ENCODE results near the gene TOE1.
A peak's percentile ranks its signal among the peaks of the same experiment; 100 is the strongest.
"Not testable (repeated sequence)": the region's sequence is repeated elsewhere in the genome, so short reads cannot be mapped to it uniquely, and the experiment has no call there.

The TOE1 gene

DNA sequence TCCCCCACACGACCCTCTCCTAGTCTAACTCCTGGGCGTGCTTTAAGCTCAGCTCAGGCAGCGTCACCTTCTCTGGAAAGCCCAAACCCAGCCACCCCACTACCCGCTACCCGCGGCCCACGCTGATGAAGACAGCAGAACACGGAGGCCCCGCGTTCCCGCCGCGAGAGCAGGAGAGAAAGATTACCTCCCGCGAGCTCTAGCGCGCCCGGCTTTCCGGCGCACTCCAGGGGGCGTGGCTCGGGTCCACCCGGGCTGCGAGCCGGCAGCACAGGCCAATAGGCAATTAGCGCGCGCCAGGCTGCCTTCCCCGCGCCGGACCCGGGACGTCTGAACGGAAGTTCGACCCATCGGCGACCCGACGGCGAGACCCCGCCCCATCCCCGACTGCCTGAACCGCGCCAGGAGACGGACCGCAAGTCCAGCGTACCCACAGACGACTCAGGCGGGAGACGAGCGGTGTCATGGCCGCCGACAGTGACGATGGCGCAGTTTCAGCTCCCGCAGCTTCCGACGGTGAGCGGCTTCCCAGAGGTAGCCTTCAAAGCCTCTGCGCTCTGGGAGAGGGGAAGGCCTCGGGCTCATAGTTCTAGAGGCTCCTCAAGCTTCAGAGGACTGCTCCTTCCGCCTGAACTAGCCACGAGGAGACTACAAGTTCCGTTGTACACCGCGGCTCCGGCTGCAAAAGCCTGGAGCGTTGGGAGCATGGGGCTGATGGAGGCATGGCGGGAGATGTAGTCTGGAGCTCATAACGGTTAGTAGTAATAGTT is at the start of gene TOE1, which contains the start of gene MUTYH:
Gene TOE1, plus strand, starts transcription at position 382 of the 770 bp plus-strand sequence. Its CDS starts 83 bp downstream, at position 465.
Gene MUTYH, minus strand, starts transcription at position 652 of the 770 bp plus-strand sequence. CDS start 5,935 bp downstream, outside the sequence.
- peak; percentile 87 for DNase-seq

- not testable (repeated sequence) for DNase-seq
These were observed 49.0 kb upstream of the TOE1 start for GRCh38 chr1:45291002-45291401.

- no peak for DNase-seq
These were observed 48.3 kb upstream of the TOE1 start for GRCh38 chr1:45291716-45292115.

DNA sequence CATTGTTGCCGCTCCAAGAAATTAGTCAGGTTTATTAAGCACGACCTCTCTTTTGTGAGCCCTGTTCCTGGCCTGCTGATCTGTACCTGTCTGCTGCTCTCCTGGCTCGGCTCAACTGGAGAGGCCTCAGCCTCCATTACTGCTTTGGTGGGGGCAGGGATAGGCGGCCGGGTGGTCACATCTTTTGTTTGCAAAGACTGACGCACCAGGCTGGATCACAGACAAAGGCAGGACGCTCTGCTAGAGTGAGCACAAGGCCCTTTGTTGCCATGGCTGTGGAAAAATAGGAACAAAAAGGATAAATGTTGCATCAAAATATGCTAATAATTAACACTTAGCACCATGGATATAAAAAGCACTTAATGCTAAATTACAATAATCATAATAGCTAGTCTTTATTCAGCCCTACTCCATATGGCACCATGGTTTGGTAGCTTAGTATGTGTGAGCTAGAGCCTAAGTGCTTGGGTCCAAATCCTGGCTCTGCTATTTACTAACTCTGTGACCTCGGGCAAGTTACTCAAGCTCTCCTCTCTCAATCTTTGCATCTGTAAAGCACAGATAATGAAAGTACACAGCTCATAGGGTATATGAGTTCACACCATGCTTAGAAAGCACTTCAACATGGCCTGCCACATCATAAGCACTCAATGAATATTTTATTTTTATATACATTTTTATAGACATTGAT is 42.2 kb upstream of the TOE1 start:
- no peak for DNase-seq

DNA sequence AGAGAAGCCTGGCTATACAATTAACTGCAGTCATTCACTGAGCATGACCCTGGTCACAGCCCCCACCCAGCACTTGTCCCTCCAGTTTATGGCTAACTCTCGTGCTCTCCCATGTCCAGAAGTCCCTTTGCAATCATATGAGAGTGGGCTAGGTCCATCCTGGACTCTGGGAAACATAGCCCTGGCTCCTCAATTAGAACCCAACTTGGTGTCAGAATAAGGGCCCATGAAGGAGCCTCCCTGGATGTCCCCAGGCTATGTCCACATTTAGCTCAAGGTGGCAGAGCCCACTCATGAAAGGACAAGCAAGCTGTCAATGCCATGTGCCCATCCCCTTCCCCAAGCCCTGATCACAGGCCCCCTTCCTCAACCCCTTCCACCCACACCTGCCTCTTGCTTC is 40.7 kb upstream of the TOE1 start:
- no peak for DNase-seq

DNA sequence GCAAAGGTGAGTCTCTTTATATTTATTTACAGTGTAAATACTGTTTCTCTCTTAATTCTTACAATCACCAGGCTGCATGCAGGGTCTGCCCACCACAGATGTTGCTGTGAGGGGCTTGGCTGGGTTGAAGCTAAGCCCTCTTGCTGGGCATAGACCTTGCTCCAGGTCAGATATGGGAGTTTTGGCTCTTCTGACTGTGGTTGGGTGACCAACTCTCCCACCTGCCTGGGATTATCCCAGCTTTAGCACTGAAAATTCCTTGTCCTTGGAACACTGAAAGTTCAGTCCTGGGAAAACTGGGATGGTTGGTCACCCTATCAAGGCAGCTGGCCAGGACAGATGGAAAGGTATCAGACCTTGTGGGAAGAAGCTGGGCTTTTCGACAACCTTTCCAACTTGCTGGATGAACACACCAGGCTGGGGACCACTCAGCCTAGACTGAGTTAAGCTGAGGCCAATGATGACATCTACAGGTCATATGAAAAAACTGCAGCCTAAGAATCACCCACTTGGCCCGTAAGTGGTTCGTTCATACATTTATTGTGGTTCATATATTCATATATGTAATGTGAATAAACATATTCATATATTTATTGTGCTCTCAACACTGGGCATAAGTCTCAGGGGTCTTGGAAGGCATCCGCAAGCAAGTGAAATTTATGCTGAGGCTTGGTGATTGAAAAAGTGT is 39.8 kb upstream of the TOE1 start:
- peak; percentile 20 for DNase-seq

GRCh38 chr1:45300669-45300997 is 39.3 kb upstream of the TOE1 start:
- DNase-seq: no peak

GRCh38 chr1:45302505-45303150 is 37.3 kb upstream of the TOE1 start:
- no peak for DNase-seq

DNA sequence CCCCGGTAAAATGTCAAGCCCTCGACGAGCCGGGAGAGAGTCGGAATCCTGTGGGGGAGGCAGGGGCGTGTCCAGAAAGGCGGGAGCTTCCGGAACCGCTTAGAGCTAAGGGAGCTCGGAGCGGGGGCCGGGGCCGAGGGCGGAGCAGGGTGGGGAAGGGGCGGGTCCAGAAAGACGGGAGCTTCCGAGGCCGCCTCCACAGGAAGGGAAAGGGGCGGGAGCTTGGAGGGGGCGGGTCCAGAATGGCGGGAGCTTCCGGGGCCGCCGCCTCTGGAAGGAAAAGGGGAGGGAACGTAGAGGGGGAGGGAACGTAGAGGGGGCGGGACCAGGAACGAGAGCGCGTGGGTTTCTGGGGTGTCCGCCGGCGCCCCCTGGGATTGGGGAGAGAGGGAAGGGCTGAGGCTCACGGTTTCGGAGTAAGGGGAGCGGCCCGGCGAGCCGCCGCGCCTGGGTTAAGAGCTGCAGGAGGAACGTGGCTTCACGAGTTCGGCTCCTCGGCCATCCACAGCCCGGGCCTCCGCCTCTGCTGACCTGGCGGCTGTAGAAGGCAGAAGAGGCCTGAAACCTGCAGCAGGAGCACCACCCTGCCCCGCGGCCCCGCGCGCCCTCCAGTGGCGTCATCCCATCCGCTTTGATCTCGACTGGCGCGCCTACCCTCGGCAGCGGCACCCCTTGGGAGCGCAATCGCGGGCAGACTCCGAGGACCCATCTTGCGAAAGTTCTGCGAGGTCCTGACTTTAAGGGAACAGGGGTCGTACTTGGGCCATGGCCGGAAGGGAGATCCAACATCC is 36.3 kb upstream of the TOE1 start:
- peak; percentile 98 for DNase-seq

DNA sequence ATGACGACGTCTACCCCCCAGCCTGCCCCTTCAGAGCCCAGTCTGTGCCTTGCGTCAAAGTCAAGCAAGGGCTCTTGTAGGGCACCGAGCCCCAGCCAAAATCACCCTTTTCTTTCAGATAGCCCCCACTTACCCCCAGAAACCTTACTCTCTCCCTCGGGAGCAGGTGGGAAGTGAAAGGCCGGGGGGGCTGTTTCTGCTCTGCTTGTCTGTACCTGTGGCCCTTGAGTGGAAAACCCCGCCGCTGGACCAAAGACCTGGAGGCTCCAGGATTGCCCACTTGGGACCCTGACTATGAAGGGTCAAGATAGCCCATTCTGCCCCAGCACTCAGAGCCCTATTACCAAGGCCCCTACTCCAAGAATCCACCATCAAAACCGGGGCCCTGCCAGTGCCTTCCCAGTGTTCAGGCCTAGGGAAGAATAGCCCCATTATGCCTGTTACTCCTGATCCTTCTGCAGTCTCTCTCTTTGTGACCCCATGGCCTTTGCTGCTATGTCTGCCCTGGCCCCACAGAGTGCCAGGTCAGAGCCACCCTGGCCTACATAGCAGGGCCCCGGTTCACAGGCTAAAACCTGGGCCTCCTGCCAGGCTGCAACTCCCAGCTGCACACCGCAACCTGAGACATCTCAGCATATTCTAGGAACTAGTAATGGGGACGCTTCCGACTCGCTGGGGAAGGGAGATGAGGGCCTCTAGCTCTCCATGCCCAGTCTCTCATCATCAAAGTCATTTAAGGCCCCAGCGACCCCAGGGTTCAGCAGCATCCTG is 35.5 kb upstream of the TOE1 start:
- no peak for DNase-seq

- DNase-seq: no peak
These were observed 34.7 kb upstream of the TOE1 start for GRCh38 chr1:45305231-45305630.

GRCh38 chr1:45306319-45306718 is 33.7 kb upstream of the TOE1 start:
- DNase-seq: no peak

DNA sequence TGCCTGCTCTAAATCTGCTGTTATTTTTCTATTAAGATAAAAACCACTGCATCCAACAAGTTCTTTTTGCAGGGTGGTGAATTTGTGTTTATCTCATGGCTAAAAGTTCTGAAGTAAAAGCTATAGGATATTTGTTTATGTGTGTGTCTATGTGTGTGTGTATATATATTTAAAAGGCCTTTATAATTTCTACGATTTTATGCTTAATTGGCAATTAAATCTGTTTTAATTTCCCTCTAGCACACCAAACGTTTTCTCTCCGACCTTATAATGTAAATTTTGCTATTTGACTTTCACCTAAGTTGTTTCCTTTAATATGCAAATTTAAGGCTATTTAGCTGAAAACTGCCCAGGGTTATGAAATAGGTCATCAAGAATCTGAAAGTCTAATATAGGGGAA is 33.1 kb upstream of the TOE1 start:
- no peak for DNase-seq

DNA sequence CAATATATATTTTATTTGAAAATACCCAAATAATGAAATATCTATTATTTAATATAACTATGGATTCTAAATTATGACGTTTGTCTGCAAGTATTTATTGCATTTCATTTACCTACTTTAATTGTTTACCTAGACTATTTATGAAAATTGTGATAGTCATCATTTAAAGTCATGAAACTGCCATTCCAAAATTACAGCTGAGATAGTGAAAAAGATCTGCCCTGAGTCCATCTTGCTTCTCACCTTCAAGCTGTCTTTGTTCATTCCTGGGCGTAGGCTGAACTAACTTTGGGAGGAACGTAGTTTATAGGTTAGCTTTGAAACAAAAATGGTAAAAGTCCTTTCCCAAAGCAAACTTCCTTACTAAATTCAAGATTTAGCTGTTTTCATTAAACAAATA is 25.7 kb upstream of the TOE1 start:
- no peak for DNase-seq

DNA sequence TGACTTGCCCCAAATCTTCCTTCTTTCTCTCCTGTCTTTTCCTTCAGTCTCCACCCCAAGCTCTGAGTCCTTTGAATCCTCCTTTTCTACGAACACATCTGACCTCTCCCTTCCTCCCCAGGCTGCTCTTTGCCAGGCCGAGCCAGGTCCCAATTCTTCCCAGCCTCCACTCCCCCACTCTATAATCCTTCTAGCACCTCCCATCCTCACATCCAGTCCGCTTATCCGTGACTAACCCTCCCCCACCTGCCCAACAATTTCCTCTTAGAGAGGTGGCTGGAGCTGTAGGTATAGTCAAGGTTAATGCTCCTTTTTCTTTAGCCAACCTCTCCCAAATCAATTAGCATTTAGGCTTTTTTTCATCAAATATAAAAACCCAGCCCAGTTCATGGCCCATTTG is 22.8 kb upstream of the TOE1 start:
- no peak for DNase-seq

- no peak for DNase-seq
These were observed 20.2 kb upstream of the TOE1 start for GRCh38 chr1:45319761-45320160.

- no peak for DNase-seq
These were observed 18.5 kb upstream of the TOE1 start for GRCh38 chr1:45321444-45321843.

DNA sequence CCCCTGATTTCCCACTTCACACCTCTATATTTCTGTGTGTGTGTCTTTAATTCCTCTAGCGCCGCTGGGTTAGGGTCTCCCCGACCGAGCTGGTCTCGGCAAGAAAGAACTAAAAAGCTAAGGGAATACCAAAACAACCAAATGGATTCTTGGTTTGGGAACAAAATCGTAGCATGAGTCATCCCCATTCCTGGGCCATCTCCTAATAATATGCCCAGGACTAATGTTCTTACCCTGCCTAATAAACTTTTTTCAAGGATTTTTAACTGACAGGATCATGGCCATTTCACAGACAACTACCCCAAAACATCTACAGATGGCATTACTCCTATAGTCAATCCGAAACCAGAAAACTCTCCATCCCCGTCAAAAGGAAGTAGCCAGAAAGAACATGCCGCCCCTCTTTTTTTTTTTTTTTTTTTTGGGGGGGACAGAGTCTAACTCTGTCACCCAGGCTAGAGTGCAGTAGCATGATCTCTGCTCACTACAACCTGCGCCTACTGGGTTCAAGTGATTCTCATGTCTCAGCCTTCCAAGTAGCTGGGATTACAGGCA is 17.4 kb upstream of the TOE1 start:
- DNase-seq: no peak

- no peak for DNase-seq
These were observed 14.0 kb upstream of the TOE1 start for GRCh38 chr1:45325851-45326506.

Data from activated CD4-positive, alpha-beta T cell treated with anti-CD3 and anti-CD28 coated beads, Interleukin-2, amount 50 U/mL, for 1 hour (primary cell).